Measurements from ENCODE around the gene S100A6. TPM values are rescaled to one million over a fixed set of nuclear protein-coding genes. Genes with fewer than 3 reads are reported as not detected.

The S100A6 gene
- total RNA-seq, 1 experiment from 2014 or later: 106 TPM

GRCh38 chr1:153531638-153532037, 4.2 kb downstream of the S100A6 start:
- Histone ChIP-seq H3K27me3 (replicated peaks; ENCODE audit: insufficient read depth, low read depth, low read length, poor library complexity) (no peaks in the 10 kb centered on the region), H3K36me3 (ENCODE audit: insufficient read depth, low read length, poor library complexity, severe bottlenecking) (no peaks in the 10 kb centered on the region), H3K27ac (ENCODE audit: low read depth, low read length, poor library complexity, severe bottlenecking) (no peak overlapping the region), H3K9me3 (ENCODE audit: low read depth, low read length, poor library complexity, severe bottlenecking) (no peaks in the 10 kb centered on the region), H3K4me3 (ENCODE audit: low read depth, low read length, poor library complexity, severe bottlenecking) (no peak overlapping the region), H3K4me1 (ENCODE audit: insufficient read depth, low read length, poor library complexity, severe bottlenecking) (peaks cover 34% of the 10 kb centered on the region)
- CTCF ChIA-PET: interaction anchor here (1.1 to 1.5 kb wide), 3 partner anchors 11 to 37 kb away, joined by 3 to 11 read pairs (median 4); no protein-coding TSS in a partner anchor
- TF ChIP-seq CTCF (conservative IDR thresholded peaks at IDR 0.05; ENCODE audit: low read depth, low read length): no peak
- TF ChIP-seq EZH2 (IDR thresholded peaks at IDR 0.05; ENCODE audit: borderline replicate concordance, low read depth, low read length, poor library complexity, severe bottlenecking): no peak
- BruUV-seq (replicated peaks): no TSS peak
- POLR2A ChIA-PET (ENCODE audit: low non-redundant PET): no interaction called here
- intact Hi-C loops (cut with micrococcal nuclease; ENCODE audit: unreplicated experiment): loop anchor here (5.0 kb wide), 1 partner anchor 101 kb away; the partner anchor contains the start of gene CHTOP
- no peak for DNase-seq (ENCODE audit: low spot score)

- ChIA-PET CTCF (interaction anchor here (1.0 kb wide), 1 partner anchor 29 kb away, joined by 3 read pairs; no protein-coding TSS in a partner anchor), POLR2A (ENCODE audit: low non-redundant PET) (no interaction called here)
- Histone ChIP-seq H3K27me3 (replicated peaks; ENCODE audit: insufficient read depth, low read depth, low read length, poor library complexity) (no peaks in the 10 kb centered on the region), H3K27ac (ENCODE audit: low read depth, low read length, poor library complexity, severe bottlenecking) (no peak overlapping the region), H3K36me3 (ENCODE audit: insufficient read depth, low read length, poor library complexity, severe bottlenecking) (no peaks in the 10 kb centered on the region), H3K9me3 (ENCODE audit: low read depth, low read length, poor library complexity, severe bottlenecking) (no peaks in the 10 kb centered on the region), H3K4me1 (ENCODE audit: insufficient read depth, low read length, poor library complexity, severe bottlenecking) (peaks cover 9% of the 10 kb centered on the region), H3K4me3 (ENCODE audit: low read depth, low read length, poor library complexity, severe bottlenecking) (no peak overlapping the region)
- TF ChIP-seq CTCF (conservative IDR thresholded peaks at IDR 0.05; ENCODE audit: low read depth, low read length): no peak
- TF ChIP-seq EZH2 (IDR thresholded peaks at IDR 0.05; ENCODE audit: borderline replicate concordance, low read depth, low read length, poor library complexity, severe bottlenecking): no peak
- no TSS peak for BruUV-seq (replicated peaks)
- intact Hi-C loops (cut with micrococcal nuclease; ENCODE audit: unreplicated experiment): no loop called here
- no peak for DNase-seq (ENCODE audit: low spot score)
Observed at GRCh38 chr1:153527683-153528040, 8.1 kb downstream of the S100A6 start.

- Histone ChIP-seq H3K9me3 (ENCODE audit: low read depth, low read length, poor library complexity, severe bottlenecking) (no peaks in the 10 kb centered on the region), H3K27me3 (replicated peaks; ENCODE audit: insufficient read depth, low read depth, low read length, poor library complexity) (no peaks in the 10 kb centered on the region), H3K4me3 (ENCODE audit: low read depth, low read length, poor library complexity, severe bottlenecking) (no peak overlapping the region), H3K4me1 (ENCODE audit: insufficient read depth, low read length, poor library complexity, severe bottlenecking) (peaks cover 4% of the 10 kb centered on the region), H3K36me3 (ENCODE audit: insufficient read depth, low read length, poor library complexity, severe bottlenecking) (no peaks in the 10 kb centered on the region), H3K27ac (ENCODE audit: low read depth, low read length, poor library complexity, severe bottlenecking) (no peak overlapping the region)
- DNase-seq (ENCODE audit: low spot score): no peak
- intact Hi-C loops (cut with micrococcal nuclease; ENCODE audit: unreplicated experiment): no loop called here
- ChIA-PET CTCF (interaction anchor here (1.0 kb wide), 1 partner anchor 30 kb away, joined by 3 read pairs; no protein-coding TSS in a partner anchor), POLR2A (ENCODE audit: low non-redundant PET) (no interaction called here)
- BruUV-seq (replicated peaks): no TSS peak
- TF ChIP-seq EZH2 (IDR thresholded peaks at IDR 0.05; ENCODE audit: borderline replicate concordance, low read depth, low read length, poor library complexity, severe bottlenecking) (no peak), CTCF (conservative IDR thresholded peaks at IDR 0.05; ENCODE audit: low read depth, low read length) (no peak)
Observed at GRCh38 chr1:153527023-153527682, 8.6 kb downstream of the S100A6 start.
